ENCODE measurements around the gene DNLZ. TPM values are rescaled to one million over a fixed set of nuclear protein-coding genes. Genes with fewer than 3 reads are reported as not detected.

The DNLZ gene
- total and polyA plus RNA-seq, 4 donors = 2.0 to 7.1 (median 4.5) TPM

GRCh38 chr9:136398286-136398685 lies 34.7 kb upstream of the DNLZ start (continued):
- TF ChIP-seq REST (IDR thresholded peaks at IDR 0.05) (no peak), HNF4G (IDR thresholded peaks at IDR 0.05) (no peak), JUND (IDR thresholded peaks at IDR 0.05) (no peak), GABPA (IDR thresholded peaks at IDR 0.05 in 1 of 2, conservative IDR thresholded peaks at IDR 0.05 in 1 of 2) (no peak), FOXA1 (IDR thresholded peaks at IDR 0.05) (no peak), EGR1 (IDR thresholded peaks at IDR 0.05; ENCODE audit: low read depth in 2 of 2) (no peak), FOXA2 (IDR thresholded peaks at IDR 0.05) (no peak)

GRCh38 chr9:136397643-136398042 lies 34.1 kb upstream of the DNLZ start:
- Histone ChIP-seq H3K4me3 (ENCODE audit: low read depth in 1 of 3, low read length in 3 of 3) (no peak overlapping the region), H3K36me3 (ENCODE audit: control insufficient read depth in 4 of 4, insufficient read depth in 3 of 4, low read depth in 1 of 4, low read length in 3 of 4) (peaks cover 0 to 30% (median 13%) of the 10 kb centered on the region in 4 donors), H3K27ac (ENCODE audit: low read depth in 1 of 2, low read length in 2 of 2) (no peak overlapping the region), H3K9ac (ENCODE audit: low read depth in 1 of 2, low read length in 2 of 2) (no peak overlapping the region), H3K4me1 (ENCODE audit: control insufficient read depth in 4 of 4, insufficient read depth in 4 of 4, low read length in 3 of 4) (peaks cover 10 to 53% (median 38%) of the 10 kb centered on the region in 4 donors), H3K27me3 (ENCODE audit: control insufficient read depth in 4 of 4, insufficient read depth in 4 of 4, low read length in 3 of 4) (no peaks in the 10 kb centered on the region), H3K9me3 (ENCODE audit: control insufficient read depth in 4 of 4, low read length in 3 of 4) (no peaks in the 10 kb centered on the region)
- no peak for DNase-seq (ENCODE audit: low spot score)
- WGBS = 83% methylated on average over 6 of the region's 6 CpGs
- TF ChIP-seq RXRA (IDR thresholded peaks at IDR 0.05) (no peak), NR2F2 (IDR thresholded peaks at IDR 0.05) (no peak), RAD21 (IDR thresholded peaks at IDR 0.05) (no peak), FOXA2 (IDR thresholded peaks at IDR 0.05) (no peak), ATF3 (IDR thresholded peaks at IDR 0.05) (no peak), ZBTB33 (IDR thresholded peaks at IDR 0.05) (no peak), HNF4G (IDR thresholded peaks at IDR 0.05) (no peak), YY1 (IDR thresholded peaks at IDR 0.05) (no peak)

- Histone ChIP-seq H3K4me1 (ENCODE audit: control insufficient read depth in 4 of 4, insufficient read depth in 4 of 4, low read length in 3 of 4) (peaks cover 10 to 53% (median 38%) of the 10 kb centered on the region in 4 donors), H3K4me3 (ENCODE audit: low read depth in 1 of 3, low read length in 3 of 3) (no peak overlapping the region), H3K36me3 (ENCODE audit: control insufficient read depth in 4 of 4, insufficient read depth in 3 of 4, low read depth in 1 of 4, low read length in 3 of 4) (peaks cover 0 to 35% (median 17%) of the 10 kb centered on the region in 4 donors), H3K27me3 (ENCODE audit: control insufficient read depth in 4 of 4, insufficient read depth in 4 of 4, low read length in 3 of 4) (no peaks in the 10 kb centered on the region), H3K9ac (ENCODE audit: low read depth in 1 of 2, low read length in 2 of 2) (peak overlapping the region in 1 of 2 donors; percentile 71), H3K27ac (ENCODE audit: low read depth in 1 of 2, low read length in 2 of 2) (peak overlapping the region; percentile 78 to 84), H3K9me3 (ENCODE audit: control insufficient read depth in 4 of 4, low read length in 3 of 4) (no peaks in the 10 kb centered on the region)
- 34% methylated on average over 4 of the region's 4 CpGs for WGBS
- TF ChIP-seq EGR1 (IDR thresholded peaks at IDR 0.05; ENCODE audit: low read depth in 2 of 2) (peak in 1 of 2 donors; percentile 68), HNF4A (conservative IDR thresholded peaks at IDR 0.05) (peak in 1 of 2 donors; percentile 29), ATF3 (IDR thresholded peaks at IDR 0.05) (no peak)
- no peak for DNase-seq (ENCODE audit: low spot score)
Observed at GRCh38 chr9:136396219-136396515, 32.6 kb upstream of the DNLZ start.
